HT-29 (cell line): ENCODE data around the gene TP73. TPM values are rescaled to one million over a fixed set of nuclear protein-coding genes. Genes with fewer than 3 reads are reported as not detected.

Experiments
- DNase-seq: peaks from one replicate; pipeline ENCODE4 v3.0.0-alpha.2; 2015; ENCODE audit warnings: low spot score
- small RNA-seq: library from RNA; depleted of rRNA; stranded (forward); fragments of <200 nt; gene quantifications from one replicate; pipeline ENCODE3, GENCODE V24; 2014
- total RNA-seq: library from RNA; depleted of rRNA; stranded (reverse); fragments of >200 nt; shearing (Covaris generic); gene quantifications from 2 replicates; pipeline ENCODE4 v1.2.3, GENCODE V29; 2014; rRNA removed

The TP73 gene
- total RNA-seq, 1 experiment from 2014 or later = 11.1 TPM

GRCh38 chr1:3777078-3777547 is 124.8 kb downstream of the TP73 start:
- no peak for DNase-seq

- DNase-seq = no peak
These were observed 125.6 kb downstream of the TP73 start for GRCh38 chr1:3777647-3778589.

GRCh38 chr1:3778590-3779264 is 126.4 kb downstream of the TP73 start:
- DNase-seq = no peak

- DNase-seq = no peak
These were observed 127.1 kb downstream of the TP73 start for GRCh38 chr1:3779265-3779911.

GRCh38 chr1:3779912-3780416 is 127.6 kb downstream of the TP73 start:
- DNase-seq = no peak

- DNase-seq = no peak
These were observed 128.6 kb downstream of the TP73 start for GRCh38 chr1:3780901-3781300.

- DNase-seq = no peak
These were observed 131.5 kb downstream of the TP73 start for GRCh38 chr1:3783651-3784474.

- peak; percentile 42 for DNase-seq
These were observed 132.7 kb downstream of the TP73 start for GRCh38 chr1:3785045-3785444.

GRCh38 chr1:3785456-3786157 is 133.3 kb downstream of the TP73 start:
- peak; percentile 64 for DNase-seq

Small RNA genes within 50 kb of the gene (small RNA-seq; reads per million reads assigned to genes)
- not detected for gene RF02197
- gene RN7SL574P = not detected

Other genes starting within 250 kb of the TP73 start
- 124 and 137 TPM in 2 replicates for gene ARHGEF16, start 197.9 kb upstream of the TP73 start, total RNA-seq
- gene MEGF6, start 41.0 kb upstream of the TP73 start, total RNA-seq = 12.7 and 16.5 TPM in 2 replicates
- gene TPRG1L, start 27.5 kb upstream of the TP73 start, total RNA-seq = 43.1 and 44.4 TPM in 2 replicates
- 60.3 and 66.7 TPM in 2 replicates for gene WRAP73, start 2.4 kb upstream of the TP73 start, total RNA-seq
- gene CCDC27, start 99.9 kb downstream of the TP73 start, total RNA-seq = not detected in 2 replicates
- 1.9 TPM in 1 of 2 replicates, not detected in the other for gene SMIM1, start 120.2 kb downstream of the TP73 start, total RNA-seq
- gene LRRC47, start 144.0 kb downstream of the TP73 start, total RNA-seq = 41.1 and 42.7 TPM in 2 replicates
- gene CEP104, start 204.7 kb downstream of the TP73 start, total RNA-seq = 22.7 and 31.3 TPM in 2 replicates
- gene DFFB, start 205.0 kb downstream of the TP73 start, total RNA-seq = 12.9 and 14.2 TPM in 2 replicates
- gene C1orf174, start 247.8 kb downstream of the TP73 start, total RNA-seq = 26.4 and 30.8 TPM in 2 replicates